Measurements from ENCODE around the gene ARAP1.

DNA sequence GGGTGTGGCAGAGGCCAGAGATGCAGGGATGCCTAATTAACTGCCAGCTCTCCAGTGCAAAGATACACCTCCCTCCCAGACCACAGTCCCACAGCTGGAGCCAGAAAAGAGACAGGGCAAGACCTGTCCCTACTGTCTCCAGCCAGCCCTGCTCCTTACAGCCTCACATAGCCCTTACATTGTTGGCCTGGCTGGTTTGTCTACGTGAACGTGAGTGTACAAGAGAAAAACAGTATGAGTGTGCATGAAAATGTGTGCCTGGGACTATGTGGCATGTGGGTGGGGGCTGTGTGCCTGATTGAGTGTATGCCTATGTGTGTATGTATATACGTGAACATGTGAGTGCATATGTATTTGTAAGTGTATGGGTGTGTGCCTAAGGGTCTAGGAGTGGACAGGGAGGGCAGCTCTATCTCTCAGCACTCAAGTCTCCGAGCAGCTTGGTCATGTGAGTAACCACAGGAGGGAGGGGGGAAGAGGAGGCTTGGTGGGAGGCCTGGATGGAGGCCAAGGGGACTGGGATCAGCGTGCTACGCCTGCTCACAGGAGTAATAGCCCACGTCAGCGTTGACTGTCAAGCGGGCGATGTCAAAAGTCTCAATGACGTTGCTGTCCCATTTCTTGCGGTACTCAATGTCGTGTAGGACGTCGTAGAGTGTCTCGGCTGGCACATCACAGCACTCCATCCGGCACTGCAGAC lies 6.6 kb upstream of the ARAP1 start:
- TF ChIP-seq, protein P1, sequence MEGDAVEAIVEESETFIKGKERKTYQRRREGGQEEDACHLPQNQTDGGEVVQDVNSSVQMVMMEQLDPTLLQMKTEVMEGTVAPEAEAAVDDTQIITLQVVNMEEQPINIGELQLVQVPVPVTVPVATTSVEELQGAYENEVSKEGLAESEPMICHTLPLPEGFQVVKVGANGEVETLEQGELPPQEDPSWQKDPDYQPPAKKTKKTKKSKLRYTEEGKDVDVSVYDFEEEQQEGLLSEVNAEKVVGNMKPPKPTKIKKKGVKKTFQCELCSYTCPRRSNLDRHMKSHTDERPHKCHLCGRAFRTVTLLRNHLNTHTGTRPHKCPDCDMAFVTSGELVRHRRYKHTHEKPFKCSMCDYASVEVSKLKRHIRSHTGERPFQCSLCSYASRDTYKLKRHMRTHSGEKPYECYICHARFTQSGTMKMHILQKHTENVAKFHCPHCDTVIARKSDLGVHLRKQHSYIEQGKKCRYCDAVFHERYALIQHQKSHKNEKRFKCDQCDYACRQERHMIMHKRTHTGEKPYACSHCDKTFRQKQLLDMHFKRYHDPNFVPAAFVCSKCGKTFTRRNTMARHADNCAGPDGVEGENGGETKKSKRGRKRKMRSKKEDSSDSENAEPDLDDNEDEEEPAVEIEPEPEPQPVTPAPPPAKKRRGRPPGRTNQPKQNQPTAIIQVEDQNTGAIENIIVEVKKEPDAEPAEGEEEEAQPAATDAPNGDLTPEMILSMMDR (conservative IDR thresholded peaks at IDR 0.05 in 1 of 2, IDR thresholded peaks at IDR 0.05 in 1 of 2; ENCODE audit: extremely low read depth in 1 of 2, insufficient read depth in 1 of 2, low read depth in 1 of 2, low read length in 2 of 2): no peak
- TF ChIP-seq EZH2 (IDR thresholded peaks at IDR 0.05; ENCODE audit: borderline replicate concordance, low read length): no peak
